ENCODE results near the gene GPS1.
A peak's percentile ranks its signal among the peaks of the same experiment; 100 is the strongest.

Gene GPS1

GRCh38 chr17:82051776-82052637, at the start of gene GPS1, which contains the start of gene RFNG:
TSS of gene GPS1 (plus strand) at chr17:82051898. CDS start at chr17:82051932, 34 bp downstream.
TSS of gene RFNG (minus strand) at chr17:82051811. CDS start at chr17:82051766, 45 bp downstream.
- peak; percentile 45 to 77 for DNase-seq

DNA sequence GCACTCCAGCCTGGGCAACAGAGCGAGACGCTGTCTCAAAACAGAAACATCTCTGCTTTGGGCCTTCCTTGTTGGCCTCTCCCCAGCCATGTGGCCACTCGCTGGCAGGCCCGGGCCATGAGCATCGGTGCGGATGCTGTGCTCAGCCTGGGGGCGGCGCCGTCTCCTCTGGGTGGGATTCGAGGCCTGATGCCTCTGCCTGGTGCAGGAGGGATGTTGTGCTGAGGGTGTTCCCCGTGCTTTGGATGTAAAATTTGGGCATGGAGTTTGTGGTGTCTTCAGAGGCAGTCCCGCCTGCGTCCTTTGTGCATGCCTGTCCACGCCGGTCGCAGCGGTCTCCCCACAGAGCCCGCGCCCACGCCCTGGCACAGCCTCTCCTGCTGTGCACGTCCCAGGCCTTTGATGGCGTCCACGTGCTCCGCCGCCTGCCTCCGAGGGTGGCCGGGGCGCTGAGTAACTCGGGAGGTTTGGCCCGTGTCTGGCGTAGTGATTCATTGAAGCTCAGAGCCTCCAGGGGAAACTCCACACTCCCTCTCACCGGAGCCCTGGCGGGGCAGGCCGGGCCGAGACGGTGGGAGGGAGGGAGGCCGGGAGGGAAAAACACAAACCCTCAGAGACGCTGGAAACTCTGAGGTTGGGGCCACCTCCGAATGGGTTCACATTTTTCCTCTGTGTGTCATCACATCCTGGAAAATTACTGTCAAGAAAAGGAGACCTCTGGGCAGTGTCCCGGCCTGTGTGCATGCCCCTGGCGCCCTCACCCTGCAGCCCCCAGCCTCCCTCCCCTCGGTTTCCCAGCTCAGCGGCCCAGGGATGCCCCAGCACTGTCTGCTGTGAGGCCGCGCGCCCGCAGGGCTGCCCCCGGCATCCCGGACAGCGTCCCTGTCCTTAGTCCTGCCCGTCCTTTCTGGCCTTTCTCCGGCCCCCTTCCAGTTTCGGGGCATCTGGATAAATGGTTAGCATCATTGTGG, 48.0 kb upstream of the GPS1 start:
- DNase-seq, result no peak

GRCh38 chr17:82004517-82005455, 46.9 kb upstream of the GPS1 start:
- no peak for DNase-seq

- peak in 1 of 2 experiments; percentile 59 for DNase-seq
These were observed 45.9 kb upstream of the GPS1 start for GRCh38 chr17:82005701-82006348.

DNA sequence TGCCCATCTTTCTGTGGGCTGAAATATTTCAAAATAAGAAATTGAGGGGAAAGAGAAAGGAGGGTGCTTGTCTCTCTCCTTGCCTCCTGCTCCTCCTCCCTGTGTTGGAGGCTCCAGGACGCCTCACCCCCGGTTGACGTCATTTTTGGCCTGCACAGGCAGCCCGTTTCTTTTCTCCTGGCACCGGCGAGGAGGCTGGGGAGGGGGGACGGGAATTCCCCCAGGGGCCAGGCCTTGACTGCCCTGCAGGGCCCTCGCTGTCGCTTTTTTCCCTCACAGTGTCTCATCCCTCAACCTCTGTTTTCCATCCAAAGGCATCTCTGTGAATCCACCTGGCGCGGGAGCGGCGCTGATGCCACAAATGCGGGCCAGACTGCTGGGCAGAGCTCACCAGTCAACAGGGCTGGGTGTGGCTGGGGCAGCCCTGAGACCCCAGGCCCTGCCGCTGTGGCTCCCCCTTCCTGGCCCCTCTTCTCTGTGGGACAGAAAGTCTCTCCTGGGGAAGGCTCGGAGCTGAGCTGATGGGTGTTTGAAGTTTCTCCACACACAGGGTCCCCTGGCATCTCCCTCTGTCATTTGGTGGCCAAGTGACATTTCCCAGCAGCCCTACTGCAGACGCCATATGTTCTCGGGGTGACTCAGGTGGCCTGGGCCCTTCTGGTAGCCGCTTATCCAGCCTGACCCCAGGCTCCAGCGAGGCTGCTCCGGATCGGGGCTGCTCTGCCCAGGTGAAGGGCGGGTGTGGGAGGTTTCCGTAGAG, 45.0 kb upstream of the GPS1 start:
- no peak for DNase-seq

GRCh38 chr17:82007228-82007494, 44.5 kb upstream of the GPS1 start:
- no peak for DNase-seq

GRCh38 chr17:82007495-82008257, 44.0 kb upstream of the GPS1 start:
- no peak for DNase-seq

DNA sequence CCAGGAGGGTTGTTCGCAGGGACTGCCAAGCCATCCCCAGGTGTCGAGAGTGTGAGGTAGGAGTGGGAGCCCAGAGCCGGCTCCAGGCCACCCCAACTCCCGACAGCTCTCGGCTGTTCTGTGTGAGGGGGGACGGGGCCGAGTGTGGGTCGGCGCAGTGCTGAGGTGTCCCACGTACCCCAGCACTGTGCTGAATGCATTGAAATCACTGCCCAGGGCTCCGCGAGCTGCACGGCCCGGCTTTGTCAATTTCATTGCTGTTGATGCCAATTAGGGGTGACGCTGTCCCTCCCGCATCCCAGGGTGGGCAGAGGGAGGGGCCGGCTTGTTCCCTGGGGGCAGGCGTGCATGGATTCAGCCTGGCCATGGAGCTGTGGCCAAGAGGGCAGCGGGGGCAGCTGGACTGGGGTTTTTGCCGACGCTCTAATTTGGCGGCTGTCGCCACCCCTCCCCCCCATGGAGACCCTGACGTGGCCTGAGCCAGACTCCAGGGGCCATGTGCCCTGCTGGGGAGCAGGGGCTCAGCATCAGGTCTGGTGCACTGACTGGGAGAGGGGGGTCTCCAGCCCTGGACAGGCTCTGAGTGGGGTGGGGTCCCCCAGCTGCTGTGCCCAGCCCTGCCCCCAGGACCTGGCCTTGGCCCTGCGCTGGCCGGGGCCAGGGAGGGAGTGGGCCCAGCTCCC, 43.3 kb upstream of the GPS1 start:
- DNase-seq, result no peak

DNA sequence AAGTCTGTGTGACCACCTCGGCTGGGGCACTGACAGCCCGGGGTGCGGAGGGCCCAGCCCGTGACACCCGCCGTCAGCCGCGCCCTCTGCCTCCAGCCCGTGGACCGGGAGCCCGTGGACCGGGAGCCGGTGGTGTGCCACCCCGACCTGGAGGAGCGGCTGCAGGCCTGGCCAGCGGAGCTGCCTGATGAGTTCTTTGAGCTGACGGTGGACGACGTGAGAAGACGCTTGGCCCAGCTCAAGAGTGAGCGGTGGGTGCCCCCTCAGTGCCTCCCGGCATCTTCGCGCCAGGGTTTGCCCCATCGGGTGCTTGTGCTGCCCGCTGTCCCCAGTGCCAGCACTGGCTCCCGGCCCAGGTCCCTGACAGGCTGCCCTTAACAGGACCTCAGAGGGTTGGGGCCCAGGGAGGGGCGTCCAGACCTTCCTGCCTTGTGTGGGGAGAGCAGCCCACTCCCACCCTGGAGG, 42.7 kb upstream of the GPS1 start:
- DNase-seq, result no peak

DNA sequence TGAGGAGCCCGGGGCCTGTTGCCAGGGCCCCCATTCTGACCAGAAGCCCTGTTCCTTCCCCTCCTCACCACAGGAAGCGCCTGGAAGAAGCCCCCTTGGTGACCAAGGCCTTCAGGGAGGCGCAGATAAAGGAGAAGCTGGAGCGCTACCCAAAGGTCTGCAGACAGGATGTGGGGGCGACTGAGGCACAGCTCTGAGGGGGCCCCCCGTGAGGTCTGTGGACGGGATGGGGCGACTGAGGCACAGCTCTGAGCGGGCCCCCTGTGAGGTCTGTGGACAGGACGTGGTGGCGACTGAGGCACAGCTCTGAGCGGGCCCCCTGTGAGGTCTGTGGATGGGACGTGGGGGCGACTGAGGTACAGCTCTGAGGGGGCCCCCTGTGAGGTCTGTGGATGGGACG, 42.3 kb upstream of the GPS1 start:
- DNase-seq, result no peak

GRCh38 chr17:82010575-82011525, 40.8 kb upstream of the GPS1 start:
- no peak for DNase-seq

- DNase-seq, result no peak
These were observed 40.0 kb upstream of the GPS1 start for GRCh38 chr17:82011617-82012187.

- DNase-seq, result no peak
These were observed 39.4 kb upstream of the GPS1 start for GRCh38 chr17:82012261-82012639.

- DNase-seq, result peak; percentile 37 to 46
These were observed 38.9 kb upstream of the GPS1 start for GRCh38 chr17:82012640-82013295.

GRCh38 chr17:82013341-82013740, 38.4 kb upstream of the GPS1 start:
- DNase-seq, result no peak

GRCh38 chr17:82013772-82014321, 37.9 kb upstream of the GPS1 start:
- no peak for DNase-seq

DNA sequence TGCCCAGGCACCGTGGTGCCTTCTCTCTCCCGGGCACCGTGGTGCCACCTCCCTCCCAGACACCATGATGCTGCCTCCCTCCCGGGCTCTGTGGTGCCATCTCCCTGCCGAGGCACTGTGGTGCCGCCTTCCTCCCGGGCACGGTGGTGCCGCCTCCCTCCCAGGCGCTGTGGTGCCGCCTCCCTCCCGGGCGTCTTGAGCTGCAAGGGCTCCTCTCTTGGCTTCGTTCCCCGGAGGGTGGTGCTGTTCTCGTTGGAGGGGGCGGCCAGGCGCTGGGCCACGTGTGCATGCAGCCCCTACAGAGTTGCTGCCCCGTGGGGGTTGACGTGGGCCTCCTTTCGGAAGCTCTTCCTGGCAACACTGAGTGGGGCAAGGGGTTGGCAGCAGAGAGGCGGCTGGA, 37.3 kb upstream of the GPS1 start:
- DNase-seq, result no peak

GRCh38 chr17:82014971-82015310, 36.8 kb upstream of the GPS1 start:
- DNase-seq, result no peak

Data from NCI-H524 (cell line).